IMR-90 (cell line): ENCODE results near the gene HOXD3. TPM values are rescaled to one million over a fixed set of nuclear protein-coding genes. Genes with fewer than 3 reads are reported as not detected.

Source experiments
- ATAC-seq: fragments of 200-7000 bp; cut with Tn5 transposase; 2 replicates; pipeline ENCODE4 v1.9.1; 2020; ENCODE audit warnings: low read depth, mild to moderate bottlenecking, moderate library complexity
- BruUV-seq: library from RNA; stranded (reverse); fragments of 400-500 nt; replicated peaks from 2 replicates; lab custom pipeline; 2021; lab: Mats Ljungman, UMichigan
- CTCF ChIA-PET: fragments of 300-600 bp; formaldehyde crosslinking; extraction: SDS; loops from one replicate; lab custom pipeline; 2021; ENCODE audit warnings: antibody characterized with exemption; lab: Yijun Ruan, JAX
- POLR2A ChIA-PET: fragments of 300-600 bp; sonication (Branson Sonifier 250); formaldehyde crosslinking; loops from one replicate; lab custom pipeline; 2022; ENCODE audit warnings: antibody characterized with exemption; ENCODE audit not compliant: unreplicated experiment; lab: Charles Lee
- DNase-seq: peaks from one replicate; pipeline ENCODE4 v3.0.0; 2013
- H2AFZ ChIP-seq: replicated peaks from 2 replicates; pipeline ENCODE3; 2013; ENCODE audit warnings: low read length, mild to moderate bottlenecking; ENCODE audit not compliant: poor library complexity
- H2AK5ac ChIP-seq: 2 replicates; pipeline ENCODE4 v1.6.1; 2013; ENCODE audit warnings: low read depth, low read length, inconsistent platforms
- H2AK9ac ChIP-seq: replicated peaks from 2 replicates; pipeline ENCODE3; 2013; ENCODE audit warnings: mild to moderate bottlenecking, low read depth, low read length, moderate library complexity; ENCODE audit not compliant: poor library complexity
- H2BK120ac ChIP-seq: 2 replicates; pipeline ENCODE4 v1.6.1; 2013; ENCODE audit warnings: low read depth, low read length, inconsistent platforms
- H2BK15ac ChIP-seq: 3 replicates; pipeline ENCODE4 v1.6.1; 2013; ENCODE audit warnings: low read depth, low read length, inconsistent platforms
- H2BK20ac ChIP-seq: 2 replicates; pipeline ENCODE4 v1.6.1; 2013; ENCODE audit warnings: low read depth, mild to moderate bottlenecking, inconsistent platforms, low read length, moderate library complexity
- H2BK5ac ChIP-seq: 2 replicates; pipeline ENCODE4 v1.6.1; 2013; ENCODE audit warnings: mild to moderate bottlenecking, low read depth, low read length, inconsistent platforms; ENCODE audit not compliant: poor library complexity, severe bottlenecking
- H3K14ac ChIP-seq: replicated peaks from 2 replicates; pipeline ENCODE4 v1.6.1; 2013; ENCODE audit warnings: low read depth, low read length, inconsistent platforms
- H3K18ac ChIP-seq: 2 replicates; pipeline ENCODE4 v1.6.1; 2013; ENCODE audit warnings: low read depth, low read length, control low read depth
- H3K23ac ChIP-seq: 2 replicates; pipeline ENCODE4 v1.6.1; 2013; ENCODE audit warnings: low read depth, low read length, inconsistent platforms
- H3K27ac ChIP-seq: 2 replicates; pipeline ENCODE4 v1.5.1; 2013; ENCODE audit warnings: mild to moderate bottlenecking, control low read depth, low read length; ENCODE audit not compliant: insufficient read depth
- H3K27me3 ChIP-seq: 2 replicates; pipeline ENCODE4 v1.6.1; 2013; ENCODE audit warnings: low read length; ENCODE audit not compliant: control insufficient read depth, insufficient read depth
- H3K36me3 ChIP-seq: 2 replicates; pipeline ENCODE4 v1.6.1; 2013; ENCODE audit warnings: low read length, mixed read lengths; ENCODE audit not compliant: control insufficient read depth, insufficient read depth
- H3K4ac ChIP-seq: 2 replicates; pipeline ENCODE4 v1.6.1; 2013; ENCODE audit warnings: low read depth, low read length, inconsistent platforms
- H3K4me1 ChIP-seq: 2 replicates; pipeline ENCODE4 v1.6.1; 2013; ENCODE audit warnings: low read length, mixed read lengths; ENCODE audit not compliant: control insufficient read depth, insufficient read depth
- H3K4me2 ChIP-seq: 2 replicates; pipeline ENCODE4 v1.6.1; 2013; ENCODE audit warnings: low read depth, mild to moderate bottlenecking, control low read depth, low read length, moderate library complexity
- H3K4me3 ChIP-seq: 2 replicates; pipeline ENCODE4 v1.5.1; 2013; ENCODE audit warnings: low read depth, mild to moderate bottlenecking, control low read depth, low read length, moderate library complexity; ENCODE audit not compliant: insufficient read depth
- H3K56ac ChIP-seq: 2 replicates; pipeline ENCODE4 v1.6.1; 2013; ENCODE audit warnings: low read length, inconsistent platforms; ENCODE audit not compliant: insufficient read depth; ENCODE audit errors: extremely low read depth
- H3K79me1 ChIP-seq, 2 experiments: 2 replicates each; pipeline ENCODE4 v1.6.1; 2013; ENCODE audit warnings: low read length in 2 of 2, inconsistent platforms in 1 of 2, low read depth in 1 of 2
- H3K9ac ChIP-seq: 2 replicates; pipeline ENCODE4 v1.6.1; 2013; ENCODE audit warnings: low read depth, low read length, control low read depth
- H3K9me1 ChIP-seq: 2 replicates; pipeline ENCODE4 v1.6.1; 2013; ENCODE audit warnings: low read length, inconsistent platforms; ENCODE audit not compliant: insufficient read depth
- H3K9me3 ChIP-seq: 2 replicates; pipeline ENCODE4 v1.6.1; 2013; ENCODE audit warnings: low read length; ENCODE audit not compliant: control insufficient read depth, insufficient read depth
- H4K20me1 ChIP-seq: 2 replicates; pipeline ENCODE4 v1.6.1; 2013; ENCODE audit warnings: low read length, inconsistent platforms; ENCODE audit not compliant: insufficient read depth
- H4K5ac ChIP-seq: 2 replicates; pipeline ENCODE4 v1.6.1; 2013; ENCODE audit warnings: mild to moderate bottlenecking, low read depth, low read length, control low read depth
- H4K8ac ChIP-seq, 2 experiments: 2 replicates each; pipeline ENCODE4 v1.6.1; 2013; ENCODE audit warnings: low read depth in 2 of 2, low read length in 2 of 2, control low read depth in 1 of 2, inconsistent platforms in 1 of 2
- H4K91ac ChIP-seq: 2 replicates; pipeline ENCODE4 v1.6.1; 2013; ENCODE audit warnings: low read depth, low read length, inconsistent platforms; ENCODE audit not compliant: insufficient read depth
- BHLHE40 ChIP-seq: fragments of 150-350 bp; IDR thresholded peaks from 2 replicates; pipeline ENCODE4 v1.6.1; 2016; ENCODE audit warnings: mild to moderate bottlenecking, low read depth, low read length
- CHD1 ChIP-seq: IDR thresholded peaks from 2 replicates; pipeline ENCODE4 v1.6.1; 2012; ENCODE audit warnings: low read depth, low read length, improper control_type of control experiment
- MAFK ChIP-seq: IDR thresholded peaks from 2 replicates; pipeline ENCODE4 v1.6.1; 2012; ENCODE audit warnings: low read depth, low read length, improper control_type of control experiment
- MXI1 ChIP-seq: IDR thresholded peaks from 2 replicates; pipeline ENCODE4 v1.6.1; 2012; ENCODE audit warnings: low read depth, mild to moderate bottlenecking, low read length, moderate library complexity, borderline replicate concordance
- POLR2A ChIP-seq: IDR thresholded peaks from 2 replicates; pipeline ENCODE4 v1.6.1; 2012; ENCODE audit warnings: mild to moderate bottlenecking, low read depth, low read length
- RAD21 ChIP-seq: IDR thresholded peaks from 2 replicates; pipeline ENCODE4 v1.6.1; 2012; ENCODE audit warnings: low read length, improper control_type of control experiment
- WGBS, 2 experiments: methylation state at CpG; one replicate each; pipeline versions ENCODE4 v1.1.5 to v1.1.7; 2013; ENCODE audit warnings: missing lambda C conversion rate in 2 of 2; ENCODE audit not compliant: insufficient read length in 1 of 2; ENCODE audit errors: extremely low coverage in 2 of 2; 5-methylcytosine and 5-hydroxymethylcytosine counted together
- dilution Hi-C: fragments of 300-500 bp; cut with HindIII; formaldehyde crosslinking; loops from one replicate; pipeline ENCODE4 v1.14.3; 2018; ENCODE audit warnings: low sequenced_read_pairs; ENCODE audit not compliant: unreplicated experiment
- in situ Hi-C: fragments of 300-500 bp; cut with MboI; formaldehyde crosslinking; loops from 3 replicates; pipeline ENCODE4 v1.14.3; 2019; ENCODE audit warnings: low sequenced_read_pairs, inconsistent platforms, mixed read lengths
- intact Hi-C: fragments of 100-400 bp; cut with micrococcal nuclease; formaldehyde crosslinking; loops from 2 replicates; pipeline ENCODE4 v1.10.0; 2022
- polyA plus RNA-seq, 3 experiments: library from polyadenylated mRNA; depleted of rRNA; stranded (reverse); fragments of >200 nt; gene quantifications; 2 replicates each; pipeline ENCODE4 v1.2.3, GENCODE V29; 2012; ENCODE audit warnings: low replicate concordance in 1 of 3
- total RNA-seq: library from RNA; depleted of rRNA; stranded (reverse); fragments of >200 nt; gene quantifications from 2 replicates; pipeline ENCODE4 v1.2.3, GENCODE V29; 2012

Gene HOXD3
- total and polyA plus RNA-seq, 2 of the 4 experiments (the other 2 are of a cell fraction): not detected

GRCh38 chr2:176150584-176151441, 6.3 kb upstream of the HOXD3 start:
- peaks cover 8% of the 10 kb centered on the region for H3K9me3 ChIP-seq
- no peaks in the 10 kb centered on the region for H4K20me1 ChIP-seq
- no peaks in the 10 kb centered on the region for H3K79me1 ChIP-seq
- no peak overlapping the region for H3K4me3 ChIP-seq
- no peak for ATAC-seq
- no peaks in the 10 kb centered on the region for H3K9me1 ChIP-seq
- H3K56ac ChIP-seq: no peak overlapping the region
- in situ Hi-C loops: no loop called here
- no peak overlapping the region for H2BK5ac ChIP-seq
- H2AK9ac ChIP-seq: no peak overlapping the region
- no peak overlapping the region for H2BK20ac ChIP-seq
- H3K23ac ChIP-seq: no peak overlapping the region
- H3K36me3 ChIP-seq: no peaks in the 10 kb centered on the region
- no peak overlapping the region for H2AK5ac ChIP-seq
- no peak overlapping the region for H2BK15ac ChIP-seq
- no peak for DNase-seq
- no peak overlapping the region for H4K5ac ChIP-seq
- no peak overlapping the region for H3K9ac ChIP-seq
- no peak overlapping the region for H4K8ac ChIP-seq
- H3K4me1 ChIP-seq: no peaks in the 10 kb centered on the region
- WGBS, 2 experiments: no CpG with 5 or more reads among the region's 14 CpGs
- no TSS peak for BruUV-seq
- peaks cover 88% of the 10 kb centered on the region for H3K27me3 ChIP-seq
- dilution Hi-C loops: no loop called here
- H2BK120ac ChIP-seq: no peak overlapping the region
- H3K18ac ChIP-seq: no peak overlapping the region
- no peak overlapping the region for H3K4ac ChIP-seq
- no peak overlapping the region for H2AFZ ChIP-seq
- intact Hi-C loops: no loop called here
- H3K4me2 ChIP-seq: no peak overlapping the region
- ChIA-PET CTCF (interaction anchor here (0.5 kb wide), 1 partner anchor 487 kb away, joined by 5 read pairs; no protein-coding TSS in a partner anchor), POLR2A (no interaction called here)
- TF ChIP-seq CHD1 (no peak), MAFK (no peak), MXI1 (no peak), BHLHE40 (no peak), RAD21 (no peak), POLR2A (no peak)
- no peak overlapping the region for H3K14ac ChIP-seq
- no peak overlapping the region for H3K27ac ChIP-seq
- H4K91ac ChIP-seq: no peak overlapping the region
